Fibroblast of pulmonary artery (primary cell): Measurements from ENCODE around the gene FBLN2.
"Not testable (repeated sequence)": the region's sequence is repeated elsewhere in the genome, so short reads cannot be mapped to it uniquely, and the experiment has no call there.

ENCODE experiments used
- DNase-seq: peaks from one replicate; pipeline ENCODE4 v3.0.0-alpha.2; 2010; ENCODE audit warnings: low read depth
- H3K4me3 ChIP-seq: replicated peaks from 2 replicates; pipeline ENCODE4 v1.5.1; 2011; ENCODE audit warnings: low read depth, mild to moderate bottlenecking, control low read depth, low read length, moderate library complexity
- TF ChIP-seq, protein P1 (sequence below): IDR thresholded peaks from 2 replicates; pipeline ENCODE4 v1.5.1; 2011; ENCODE audit warnings: mild to moderate bottlenecking, control low read depth, low read length, inconsistent platforms; ENCODE audit errors: missing control alignments

Gene FBLN2

DNA sequence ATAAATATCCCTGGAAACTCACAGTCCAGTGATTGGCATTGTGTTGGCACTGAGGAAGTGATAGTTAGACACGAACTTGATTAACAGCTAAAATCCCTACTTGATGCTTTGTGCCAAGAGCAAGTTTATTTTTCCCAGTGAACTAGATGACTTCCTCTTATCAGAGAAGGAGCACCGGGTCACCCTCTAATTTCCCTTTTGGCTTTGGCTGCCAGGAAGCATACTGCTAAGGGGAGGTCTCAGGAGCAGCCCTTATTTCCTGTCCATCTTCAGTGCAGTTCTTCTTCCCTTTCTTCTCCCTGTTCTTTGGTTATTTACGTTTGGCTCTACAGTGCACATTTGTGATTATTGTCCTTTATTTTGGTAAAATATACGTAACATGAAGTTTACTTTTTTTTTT, 13.0 kb downstream of the FBLN2 start:
- no peak overlapping the region for H3K4me3 ChIP-seq
- no peak for DNase-seq
- TF ChIP-seq, protein P1, sequence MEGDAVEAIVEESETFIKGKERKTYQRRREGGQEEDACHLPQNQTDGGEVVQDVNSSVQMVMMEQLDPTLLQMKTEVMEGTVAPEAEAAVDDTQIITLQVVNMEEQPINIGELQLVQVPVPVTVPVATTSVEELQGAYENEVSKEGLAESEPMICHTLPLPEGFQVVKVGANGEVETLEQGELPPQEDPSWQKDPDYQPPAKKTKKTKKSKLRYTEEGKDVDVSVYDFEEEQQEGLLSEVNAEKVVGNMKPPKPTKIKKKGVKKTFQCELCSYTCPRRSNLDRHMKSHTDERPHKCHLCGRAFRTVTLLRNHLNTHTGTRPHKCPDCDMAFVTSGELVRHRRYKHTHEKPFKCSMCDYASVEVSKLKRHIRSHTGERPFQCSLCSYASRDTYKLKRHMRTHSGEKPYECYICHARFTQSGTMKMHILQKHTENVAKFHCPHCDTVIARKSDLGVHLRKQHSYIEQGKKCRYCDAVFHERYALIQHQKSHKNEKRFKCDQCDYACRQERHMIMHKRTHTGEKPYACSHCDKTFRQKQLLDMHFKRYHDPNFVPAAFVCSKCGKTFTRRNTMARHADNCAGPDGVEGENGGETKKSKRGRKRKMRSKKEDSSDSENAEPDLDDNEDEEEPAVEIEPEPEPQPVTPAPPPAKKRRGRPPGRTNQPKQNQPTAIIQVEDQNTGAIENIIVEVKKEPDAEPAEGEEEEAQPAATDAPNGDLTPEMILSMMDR: no peak

DNA sequence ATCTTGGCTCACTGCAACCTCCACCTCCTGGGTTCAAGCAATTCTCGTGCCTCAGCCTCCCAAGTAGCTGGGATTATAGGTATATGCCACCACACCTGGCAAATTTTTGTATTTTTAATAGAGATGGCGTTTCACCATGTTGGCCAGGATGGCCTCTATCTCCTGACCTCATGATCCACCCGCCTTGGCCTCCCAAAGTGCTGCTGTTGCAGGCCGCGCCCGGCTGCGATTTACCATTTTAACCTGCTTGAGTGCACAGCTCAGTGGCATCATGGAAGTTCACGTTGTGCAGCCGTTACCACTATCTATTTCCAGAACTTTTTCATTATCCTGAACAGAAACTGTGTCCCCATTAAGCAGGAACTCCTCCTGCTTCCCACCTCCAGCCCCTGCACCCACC, 13.5 kb downstream of the FBLN2 start:
- DNase-seq, H3K4me3 ChIP-seq: not testable (repeated sequence)

DNA sequence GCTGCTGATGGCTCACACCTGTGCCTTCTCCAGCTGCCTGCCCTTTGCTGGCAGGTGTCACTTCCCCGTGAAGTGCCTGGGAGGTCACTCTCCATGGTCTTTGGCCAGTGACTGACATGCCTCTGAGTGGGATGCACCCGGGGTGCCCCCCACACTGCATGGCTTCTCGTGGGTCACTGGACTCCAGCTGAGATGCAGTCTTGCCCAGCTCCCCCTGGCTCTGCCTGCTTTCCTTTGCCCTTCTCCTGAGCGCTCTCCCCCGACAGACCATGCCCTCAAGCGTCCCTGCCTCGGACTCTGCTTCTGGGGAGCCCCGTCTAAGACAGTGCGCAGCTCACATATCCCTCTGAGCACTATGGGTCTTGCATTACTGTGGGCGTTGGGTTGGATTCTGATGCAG, 14.4 kb downstream of the FBLN2 start:
- no peak overlapping the region for H3K4me3 ChIP-seq
- no peak for DNase-seq
- TF ChIP-seq, protein P1: no peak

DNA sequence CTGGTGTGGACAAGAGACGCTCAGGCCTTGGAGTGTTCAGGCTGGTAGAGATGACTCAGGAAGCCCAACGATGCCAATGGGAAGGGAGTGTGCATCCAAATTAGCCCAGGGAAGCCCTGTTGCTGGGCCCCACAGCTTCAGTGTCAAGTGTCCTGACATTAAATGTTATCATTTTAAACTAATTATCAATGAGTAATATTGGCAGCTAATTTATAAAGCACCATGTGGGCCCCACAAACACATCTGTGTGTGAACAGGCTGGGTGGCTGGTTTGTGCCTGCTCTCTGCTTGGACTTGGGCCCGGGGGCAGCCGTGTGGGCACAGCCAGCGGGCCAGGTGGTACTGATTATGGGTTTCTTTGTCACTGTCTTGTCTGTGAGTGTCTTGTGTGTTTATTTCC, 15.0 kb downstream of the FBLN2 start:
- TF ChIP-seq, protein P1: no peak
- DNase-seq: no peak
- no peak overlapping the region for H3K4me3 ChIP-seq

DNA sequence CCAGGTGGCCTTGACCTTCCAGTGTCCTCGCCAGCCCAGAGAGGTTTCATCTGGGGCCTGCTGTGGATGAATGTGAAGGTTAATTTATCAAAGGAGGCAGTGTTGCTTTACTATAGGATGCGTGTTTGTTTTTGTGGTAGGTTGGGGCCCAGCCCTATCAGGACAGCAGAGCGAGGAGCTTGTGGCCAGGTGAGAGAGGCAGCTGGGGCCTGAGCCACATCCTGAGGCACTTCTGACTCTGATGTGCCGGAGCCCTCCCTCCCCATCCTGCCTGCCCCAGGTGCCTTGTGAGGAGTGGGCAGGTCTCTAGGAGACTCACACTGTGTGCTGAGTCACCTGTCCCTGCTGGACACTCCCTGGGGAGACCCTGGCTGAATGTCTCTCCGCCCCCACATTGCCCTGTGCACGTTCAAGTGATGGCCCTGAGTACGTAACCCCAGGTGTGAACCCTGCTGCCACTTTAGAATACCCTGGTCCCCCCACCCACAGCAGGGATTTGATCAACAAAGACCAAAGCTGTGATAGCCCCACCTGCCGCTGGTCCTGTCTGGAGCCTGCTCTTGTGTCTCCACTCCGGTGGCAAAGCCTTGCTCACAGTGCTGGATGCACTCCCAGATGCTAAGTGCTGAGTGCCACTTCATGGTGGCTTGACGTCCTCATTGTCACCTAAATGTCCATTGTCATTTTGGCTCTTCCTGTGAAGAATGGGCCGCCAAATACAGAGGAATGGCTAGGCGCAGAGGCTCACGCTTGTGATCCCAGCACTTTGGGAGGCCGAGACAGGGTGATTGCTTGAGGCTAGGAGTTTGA, 16.0 kb downstream of the FBLN2 start:
- TF ChIP-seq, protein P1: no peak

DNA sequence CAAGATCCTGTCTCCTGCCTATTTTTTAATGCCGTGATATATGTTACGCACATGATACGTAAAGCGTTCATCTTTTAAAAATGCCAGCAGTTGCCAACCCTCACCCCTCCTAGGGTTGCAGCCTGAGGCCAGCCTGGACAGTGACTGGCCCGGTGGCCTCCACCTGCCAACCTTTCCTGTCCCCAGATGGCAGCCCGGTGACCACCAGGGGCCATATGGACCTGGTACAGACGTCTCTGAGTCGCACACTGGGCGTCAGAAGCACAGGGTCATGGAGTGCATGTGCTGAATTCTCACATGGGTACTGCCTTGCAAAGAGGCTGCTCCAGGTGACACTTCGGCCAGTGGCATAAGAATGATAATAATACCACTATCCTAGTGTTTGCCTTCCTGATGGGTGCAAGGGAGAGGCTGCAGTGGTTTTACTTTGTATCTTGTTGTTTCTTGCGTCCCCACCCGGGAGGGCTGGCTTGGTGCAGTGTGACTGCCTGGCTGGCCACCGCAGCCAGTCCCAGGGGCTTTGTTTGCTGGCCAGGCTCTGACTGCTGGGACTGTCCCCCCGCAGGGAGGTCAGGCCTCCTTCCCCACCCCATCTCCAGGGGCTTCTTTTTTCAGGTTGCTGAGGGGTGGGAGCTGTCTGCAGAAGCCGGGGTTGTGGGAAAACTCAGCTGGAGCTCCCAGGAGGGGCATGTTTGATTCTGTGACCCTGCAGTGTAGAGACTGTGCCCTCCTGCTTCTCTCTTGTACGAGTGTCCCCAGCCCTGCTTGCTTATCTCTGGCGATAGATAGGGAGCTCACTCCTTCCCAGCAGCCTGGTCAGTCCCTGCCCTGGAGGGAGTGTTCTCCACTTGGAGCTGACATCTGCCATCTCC, 16.9 kb downstream of the FBLN2 start:
- TF ChIP-seq, protein P1: no peak
- no peak for DNase-seq
- H3K4me3 ChIP-seq: no peak overlapping the region

More for the DNA sequence above, 16.0 kb downstream of the FBLN2 start:
- no peak overlapping the region for H3K4me3 ChIP-seq
- no peak for DNase-seq

DNA sequence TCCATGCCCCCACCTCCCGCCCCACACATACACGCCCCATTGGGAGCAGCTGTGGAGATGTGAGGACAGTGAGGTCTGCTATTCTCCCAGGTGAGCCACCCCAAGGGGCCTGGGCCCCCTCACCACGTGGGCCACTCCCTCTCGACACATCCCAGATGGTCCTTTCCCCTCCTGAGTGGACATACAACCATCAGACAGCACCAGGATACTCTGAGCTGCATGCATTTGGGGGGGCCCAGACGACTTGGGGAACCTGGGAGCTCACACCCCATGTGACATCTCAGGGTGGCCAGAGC, 17.5 kb downstream of the FBLN2 start:
- DNase-seq: no peak
- H3K4me3 ChIP-seq: no peak overlapping the region
- TF ChIP-seq, protein P1: no peak
